ENCODE data around the gene AKR7A3.

DNA sequence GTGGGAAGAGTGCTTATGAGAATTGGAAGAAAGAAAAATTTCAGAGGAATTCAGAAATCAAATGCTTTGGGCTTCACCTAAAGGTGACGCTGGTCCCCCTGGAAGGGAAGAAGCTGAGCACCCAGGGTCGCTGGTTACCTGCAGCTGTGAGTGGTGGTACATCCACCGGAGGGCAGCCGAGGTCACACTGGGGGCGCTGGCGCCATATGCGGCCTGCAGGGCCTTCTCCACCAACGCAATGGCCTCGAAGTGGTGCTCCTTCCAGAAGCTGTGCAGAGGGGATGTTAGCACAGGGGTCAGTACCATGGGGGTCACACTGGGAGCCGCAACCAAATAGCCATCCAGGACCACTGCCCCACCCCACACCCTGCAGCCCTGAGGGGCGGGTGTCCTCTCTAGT, 17.3 kb upstream of the AKR7A3 start:
- TF ChIP-seq POLR2A (IDR thresholded peaks at IDR 0.05) (no peak), CTCF (IDR thresholded peaks at IDR 0.05) (no peak)

Measured in uterus (tissue), 2 donors.